SK-N-SH (cell line): Measurements from ENCODE around the gene ACOT7. TPM values are rescaled to one million over a fixed set of nuclear protein-coding genes. Genes with fewer than 3 reads are reported as not detected.

Experiments used
- CTCF ChIA-PET: fragments of 300-600, 350-600 bp; formaldehyde crosslinking; extraction: SDS; loops from one replicate; lab custom pipeline; 2021; lab: Yijun Ruan, JAX
- POLR2A ChIA-PET: fragments of 350-600 bp; sonication (Branson Sonifier 250); formaldehyde crosslinking; extraction: SDS; loops from one replicate; lab custom pipeline; 2020; ENCODE audit warnings: antibody characterized with exemption, inconsistent platforms; lab: Yijun Ruan, JAX
- DNase-seq: peaks from one replicate; pipeline ENCODE4 v3.0.0; 2012
- H2AFZ ChIP-seq: fragments of 200-600 bp; sonication (generic); 2 replicates; pipeline ENCODE4 v1.8.1; 2016; ENCODE audit warnings: antibody characterized with exemption, mild to moderate bottlenecking, low read depth
- H3F3A ChIP-seq: fragments of 200-600 bp; sonication (generic); replicated peaks from 2 replicates; pipeline ENCODE3; 2016; ENCODE audit warnings: antibody characterized with exemption, mild to moderate bottlenecking; ENCODE audit not compliant: insufficient read depth
- H3K27ac ChIP-seq, 2 experiments: fragments of 200-500 bp in 1 of 2; fragments of 200-600 bp in 1 of 2; sonication (Bioruptor generic) in 1 of 2; sonication (generic), shearing (Covaris generic) in 1 of 2; 2 replicates each; pipeline versions ENCODE4 v1.5.1 to v1.6.1; 2014 to 2016; ENCODE audit warnings: low read depth in 2 of 2, inconsistent platforms in 1 of 2, low read length in 1 of 2, mild to moderate bottlenecking in 1 of 2, mixed read lengths in 1 of 2
- H3K27me3 ChIP-seq: fragments of 200-600 bp; sonication (generic), shearing (Covaris generic); 2 replicates; pipeline ENCODE4 v1.6.1; 2016; ENCODE audit warnings: mixed run types; ENCODE audit not compliant: insufficient read depth
- H3K36me3 ChIP-seq, 2 experiments: fragments of 200-500 bp in 1 of 2; fragments of 200-600 bp in 1 of 2; sonication (Bioruptor generic) in 1 of 2; sonication (generic) in 1 of 2; replicated peaks in 1 of 2; 2 replicates each; pipeline versions ENCODE3 to v1.5.1; 2014 to 2016; ENCODE audit warnings: low read length in 1 of 2, mild to moderate bottlenecking in 1 of 2; ENCODE audit not compliant: insufficient read depth in 2 of 2, control insufficient read depth in 1 of 2
- H3K4me1 ChIP-seq, 2 experiments: fragments of 200-500 bp in 1 of 2; fragments of 200-600 bp in 1 of 2; sonication (Bioruptor generic) in 1 of 2; sonication (generic), shearing (Covaris generic) in 1 of 2; 2 replicates each; pipeline versions ENCODE4 v1.5.1 to v1.6.1; 2014 to 2016; ENCODE audit warnings: low read depth in 1 of 2, low read length in 1 of 2, mixed run types in 1 of 2; ENCODE audit not compliant: insufficient read depth in 2 of 2, control insufficient read depth in 1 of 2
- H3K4me2 ChIP-seq: fragments of 200-600 bp; sonication (generic), shearing (Covaris generic); 2 replicates; pipeline ENCODE4 v1.6.1; 2017; ENCODE audit warnings: mixed run types
- H3K4me3 ChIP-seq, 2 experiments: fragments of 200-500 bp in 1 of 2; fragments of 200-600 bp in 1 of 2; sonication (Bioruptor generic) in 1 of 2; sonication (generic), shearing (Covaris generic) in 1 of 2; 2 replicates each; pipeline versions ENCODE4 v1.5.1 to v1.8.1; 2014 to 2016; ENCODE audit warnings: low read depth in 2 of 2, inconsistent platforms in 1 of 2, low read length in 1 of 2, mild to moderate bottlenecking in 1 of 2, mixed read lengths in 1 of 2, moderate library complexity in 1 of 2
- H3K79me2 ChIP-seq: fragments of 200-600 bp; sonication (generic); 2 replicates; pipeline ENCODE4 v1.8.1; 2017; ENCODE audit warnings: mild to moderate bottlenecking; ENCODE audit not compliant: insufficient read depth
- H3K9ac ChIP-seq: fragments of 200-600 bp; sonication (generic); 2 replicates; pipeline ENCODE4 v1.6.1; 2017; ENCODE audit warnings: mixed run types
- H3K9me2 ChIP-seq: fragments of 200-600 bp; sonication (generic); 2 replicates; pipeline ENCODE4 v1.6.1; 2017; ENCODE audit warnings: mixed run types
- H3K9me3 ChIP-seq: fragments of 200-600 bp; sonication (generic); 2 replicates; pipeline ENCODE4 v1.6.1; 2017; ENCODE audit warnings: mixed run types, mild to moderate bottlenecking, moderate library complexity
- H4K20me1 ChIP-seq: fragments of 200-600 bp; sonication (generic); 2 replicates; pipeline ENCODE4 v1.6.1; 2017; ENCODE audit warnings: mild to moderate bottlenecking, mixed run types; ENCODE audit not compliant: insufficient read depth
- CHD2 ChIP-seq: fragments of 150-350 bp; IDR thresholded peaks from 2 replicates; pipeline ENCODE4 v1.6.1; 2018; ENCODE audit warnings: low read length; ENCODE audit not compliant: partially characterized antibody
- GABPA ChIP-seq: IDR thresholded peaks from 2 replicates; pipeline ENCODE4 v1.4.0; 2012; ENCODE audit warnings: low read depth, mild to moderate bottlenecking
- REST ChIP-seq: IDR thresholded peaks from 2 replicates; pipeline ENCODE4 v1.6.1; 2012; ENCODE audit warnings: mild to moderate bottlenecking, low read depth, low read length, moderate library complexity
- RXRA ChIP-seq: IDR thresholded peaks from 2 replicates; pipeline ENCODE4 v1.4.0; 2012; ENCODE audit warnings: low read depth, mild to moderate bottlenecking, borderline replicate concordance
- TEAD4 ChIP-seq: IDR thresholded peaks from 2 replicates; pipeline ENCODE4 v1.4.0; 2012; ENCODE audit warnings: mild to moderate bottlenecking, borderline replicate concordance; ENCODE audit not compliant: insufficient read depth
- ZBTB33 ChIP-seq: IDR thresholded peaks from 2 replicates; pipeline ENCODE4 v1.4.0; 2012; ENCODE audit warnings: low read depth, borderline replicate concordance
- WGBS: methylation state at CpG from one replicate; pipeline ENCODE4 v1.1.6; 2017; ENCODE audit warnings: low lambda C conversion rate; 5-methylcytosine and 5-hydroxymethylcytosine counted together
- polyA plus RNA-seq, 3 experiments: library from polyadenylated mRNA; depleted of rRNA; stranded (reverse); fragments of >200 nt; gene quantifications; 2 replicates each; pipeline ENCODE4 v1.2.3, GENCODE V29; 2012

Gene ACOT7
- polyA plus RNA-seq, 1 of the 3 experiments (the other 2 are of a cell fraction): 289 TPM

GRCh38 chr1:6307099-6307498 lies 86.5 kb downstream of the ACOT7 start:
- CTCF ChIA-PET: no interaction called here
- Histone ChIP-seq H3K9me2 (no peaks in the 10 kb centered on the region), H3F3A (no peaks in the 10 kb centered on the region), H3K9me3 (no peaks in the 10 kb centered on the region)
- DNase-seq: no peak
- TF ChIP-seq ZBTB33 (no peak), RXRA (no peak), TEAD4 (no peak), GABPA (no peak)
- TF ChIP-seq, all 33 proteins: peak for 0
- Histone ChIP-seq H3K27ac (no peak overlapping the region), H3K4me2 (no peak overlapping the region), H3K27me3 (no peaks in the 10 kb centered on the region), H3K9ac (no peak overlapping the region), H3K36me3 (peaks cover 0 to 12% of the 10 kb centered on the region in 2 experiments), H3K4me1 (peaks cover 0 to 14% of the 10 kb centered on the region in 2 experiments; a peak in 1 of 4 replicates), H3K4me3 (no peak overlapping the region), H3K79me2 (no peaks in the 10 kb centered on the region), H4K20me1 (no peaks in the 10 kb centered on the region), H2AFZ (no peak overlapping the region)
- 98% methylated on average over 8 of the region's 15 CpGs for WGBS
- POLR2A ChIA-PET: no interaction called here

GRCh38 chr1:6303397-6304012 lies 90.1 kb downstream of the ACOT7 start:
- no peaks in the 10 kb centered on the region for H3K79me2 ChIP-seq
- no peak overlapping the region for H3K4me3 ChIP-seq
- H3K27ac ChIP-seq: no peak overlapping the region; a peak in 1 of 4 replicates
- TF ChIP-seq REST: peak; percentile 77; the same call in 1 of the 2 replicates
- TF ChIP-seq CHD2: no peak
- TF ChIP-seq, all 33 proteins: peak for 1
- H3K36me3 ChIP-seq: peaks cover 0 to 15% of the 10 kb centered on the region in 2 experiments
- H3K9me3 ChIP-seq: no peaks in the 10 kb centered on the region
- no peaks in the 10 kb centered on the region for H3K27me3 ChIP-seq
- 92% methylated on average over 15 of the region's 15 CpGs for WGBS
- ChIA-PET CTCF (interaction anchor here (1.1 to 1.2 kb wide), 2 partner anchors 108 to 120 kb away, joined by 3 to 4 read pairs; no protein-coding TSS in a partner anchor), POLR2A (no interaction called here)
- H3K4me2 ChIP-seq: no peak overlapping the region
- no peaks in the 10 kb centered on the region for H3K9me2 ChIP-seq
- H2AFZ ChIP-seq: no peak overlapping the region
- H4K20me1 ChIP-seq: no peaks in the 10 kb centered on the region
- H3F3A ChIP-seq: no peaks in the 10 kb centered on the region
- peaks cover 0 to 25% of the 10 kb centered on the region in 2 experiments; a peak in 1 of 4 replicates for H3K4me1 ChIP-seq
- DNase-seq: no peak
- no peak overlapping the region for H3K9ac ChIP-seq
